ENCODE results near the gene AIFM3. TPM values are rescaled to one million over a fixed set of nuclear protein-coding genes. Genes with fewer than 3 reads are reported as not detected.

The AIFM3 gene
- total RNA-seq, 1 experiment from 2014 or later: 7.4 TPM

DNA sequence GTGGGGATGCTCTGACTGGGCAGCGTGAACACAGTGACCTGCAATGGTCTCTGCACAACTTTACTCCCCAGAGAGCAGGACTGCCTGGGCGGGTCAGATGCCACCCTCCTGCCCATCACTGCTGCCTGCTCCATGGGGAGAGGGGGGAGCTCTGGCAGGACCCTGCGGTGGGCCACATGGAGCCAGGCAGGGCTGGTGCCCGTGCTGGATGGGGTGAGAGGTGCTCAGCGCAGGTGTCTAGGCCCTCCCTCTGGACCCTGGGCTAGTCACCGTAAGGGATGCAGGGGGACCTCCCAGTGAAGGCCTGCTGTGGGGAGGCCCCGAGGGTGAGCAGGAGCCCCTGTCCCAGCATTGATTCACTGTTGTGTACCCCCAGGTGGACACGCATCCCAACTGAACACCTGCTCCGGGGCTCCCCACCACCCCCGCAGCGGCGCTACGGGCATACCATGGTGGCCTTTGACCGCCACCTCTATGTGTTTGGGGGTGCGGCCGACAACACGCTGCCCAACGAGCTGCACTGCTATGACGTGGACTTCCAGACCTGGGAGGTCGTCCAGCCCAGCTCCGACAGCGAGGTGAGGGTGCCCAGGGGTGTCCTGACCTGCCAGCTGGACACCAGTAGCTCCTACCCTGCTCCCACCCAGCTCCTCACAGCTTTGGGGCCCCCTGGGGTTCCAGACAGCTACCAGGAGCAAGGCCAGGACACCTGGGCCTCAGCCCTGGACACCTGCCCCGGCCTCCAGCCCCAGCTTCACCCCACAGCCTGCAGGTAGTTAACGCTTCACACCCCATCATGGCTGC lies 24.4 kb downstream of the AIFM3 start:
- no peaks in the 10 kb centered on the region for H3F3A ChIP-seq (ENCODE audit: insufficient read depth, low read depth)
- no peak overlapping the region for H3K4me2 ChIP-seq
- H3K9me3 ChIP-seq (ENCODE audit: insufficient read depth, low read depth): no peaks in the 10 kb centered on the region
- H3K27me3 ChIP-seq (ENCODE audit: insufficient read depth, low read depth): no peaks in the 10 kb centered on the region
- no peaks in the 10 kb centered on the region for H4K20me1 ChIP-seq (ENCODE audit: insufficient read depth)
- H3K79me2 ChIP-seq (ENCODE audit: low read depth): no peaks in the 10 kb centered on the region
- H3K4me1 ChIP-seq (replicated peaks; ENCODE audit: insufficient read depth): no peaks in the 10 kb centered on the region
- DNase-seq: no peak
- H3K27ac ChIP-seq: no peak overlapping the region
- intact Hi-C loops (cut with micrococcal nuclease; ENCODE audit: unreplicated experiment): no loop called here
- H2AFZ ChIP-seq: no peak overlapping the region
- TF ChIP-seq, protein P1, sequence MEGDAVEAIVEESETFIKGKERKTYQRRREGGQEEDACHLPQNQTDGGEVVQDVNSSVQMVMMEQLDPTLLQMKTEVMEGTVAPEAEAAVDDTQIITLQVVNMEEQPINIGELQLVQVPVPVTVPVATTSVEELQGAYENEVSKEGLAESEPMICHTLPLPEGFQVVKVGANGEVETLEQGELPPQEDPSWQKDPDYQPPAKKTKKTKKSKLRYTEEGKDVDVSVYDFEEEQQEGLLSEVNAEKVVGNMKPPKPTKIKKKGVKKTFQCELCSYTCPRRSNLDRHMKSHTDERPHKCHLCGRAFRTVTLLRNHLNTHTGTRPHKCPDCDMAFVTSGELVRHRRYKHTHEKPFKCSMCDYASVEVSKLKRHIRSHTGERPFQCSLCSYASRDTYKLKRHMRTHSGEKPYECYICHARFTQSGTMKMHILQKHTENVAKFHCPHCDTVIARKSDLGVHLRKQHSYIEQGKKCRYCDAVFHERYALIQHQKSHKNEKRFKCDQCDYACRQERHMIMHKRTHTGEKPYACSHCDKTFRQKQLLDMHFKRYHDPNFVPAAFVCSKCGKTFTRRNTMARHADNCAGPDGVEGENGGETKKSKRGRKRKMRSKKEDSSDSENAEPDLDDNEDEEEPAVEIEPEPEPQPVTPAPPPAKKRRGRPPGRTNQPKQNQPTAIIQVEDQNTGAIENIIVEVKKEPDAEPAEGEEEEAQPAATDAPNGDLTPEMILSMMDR (conservative IDR thresholded peaks at IDR 0.05): no peak
- no peak for TF ChIP-seq EZH2 (IDR thresholded peaks at IDR 0.05; ENCODE audit: low read depth)
- H3K4me3 ChIP-seq: no peak overlapping the region
- H3K36me3 ChIP-seq (ENCODE audit: low read depth): no peaks in the 10 kb centered on the region
- ChIA-PET CTCF (no interaction called here), POLR2A (ENCODE audit: unreplicated experiment) (no interaction called here)
- H3K9me2 ChIP-seq (ENCODE audit: insufficient read depth): no peaks in the 10 kb centered on the region
- BruUV-seq (replicated peaks): no TSS peak

DNA sequence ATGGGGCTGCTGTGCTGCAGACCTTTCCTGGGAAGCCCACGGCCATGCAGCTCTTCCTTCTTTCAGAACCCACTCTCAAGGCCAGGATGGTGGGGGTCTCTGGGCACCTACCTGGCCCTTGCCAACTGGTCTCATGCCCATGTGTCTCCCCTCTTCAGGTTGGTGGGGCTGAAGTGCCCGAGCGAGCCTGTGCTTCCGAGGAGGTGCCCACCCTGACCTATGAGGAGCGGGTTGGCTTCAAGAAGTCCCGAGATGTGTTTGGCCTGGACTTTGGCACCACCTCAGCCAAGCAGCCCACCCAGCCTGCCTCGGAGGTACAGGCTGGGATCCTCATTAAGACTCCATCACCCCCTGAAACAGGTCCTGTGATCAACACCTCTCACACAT lies 25.0 kb downstream of the AIFM3 start:
- H2AFZ ChIP-seq: no peak overlapping the region
- no peaks in the 10 kb centered on the region for H3K9me3 ChIP-seq (ENCODE audit: insufficient read depth, low read depth)
- no peak for DNase-seq
- H3K4me3 ChIP-seq: no peak overlapping the region
- no peaks in the 10 kb centered on the region for H3K9me2 ChIP-seq (ENCODE audit: insufficient read depth)
- H3K79me2 ChIP-seq (ENCODE audit: low read depth): no peaks in the 10 kb centered on the region
- no peaks in the 10 kb centered on the region for H3F3A ChIP-seq (ENCODE audit: insufficient read depth, low read depth)
- no peaks in the 10 kb centered on the region for H4K20me1 ChIP-seq (ENCODE audit: insufficient read depth)
- TF ChIP-seq EZH2 (IDR thresholded peaks at IDR 0.05; ENCODE audit: low read depth): no peak
- TF ChIP-seq, protein P1 (conservative IDR thresholded peaks at IDR 0.05): no peak
- ChIA-PET CTCF (no interaction called here), POLR2A (ENCODE audit: unreplicated experiment) (no interaction called here)
- H3K27me3 ChIP-seq (ENCODE audit: insufficient read depth, low read depth): no peaks in the 10 kb centered on the region
- intact Hi-C loops (cut with micrococcal nuclease; ENCODE audit: unreplicated experiment): no loop called here
- no TSS peak for BruUV-seq (replicated peaks)
- no peak overlapping the region for H3K4me2 ChIP-seq
- no peaks in the 10 kb centered on the region for H3K4me1 ChIP-seq (replicated peaks; ENCODE audit: insufficient read depth)
- H3K36me3 ChIP-seq (ENCODE audit: low read depth): no peaks in the 10 kb centered on the region
- no peak overlapping the region for H3K27ac ChIP-seq

DNA sequence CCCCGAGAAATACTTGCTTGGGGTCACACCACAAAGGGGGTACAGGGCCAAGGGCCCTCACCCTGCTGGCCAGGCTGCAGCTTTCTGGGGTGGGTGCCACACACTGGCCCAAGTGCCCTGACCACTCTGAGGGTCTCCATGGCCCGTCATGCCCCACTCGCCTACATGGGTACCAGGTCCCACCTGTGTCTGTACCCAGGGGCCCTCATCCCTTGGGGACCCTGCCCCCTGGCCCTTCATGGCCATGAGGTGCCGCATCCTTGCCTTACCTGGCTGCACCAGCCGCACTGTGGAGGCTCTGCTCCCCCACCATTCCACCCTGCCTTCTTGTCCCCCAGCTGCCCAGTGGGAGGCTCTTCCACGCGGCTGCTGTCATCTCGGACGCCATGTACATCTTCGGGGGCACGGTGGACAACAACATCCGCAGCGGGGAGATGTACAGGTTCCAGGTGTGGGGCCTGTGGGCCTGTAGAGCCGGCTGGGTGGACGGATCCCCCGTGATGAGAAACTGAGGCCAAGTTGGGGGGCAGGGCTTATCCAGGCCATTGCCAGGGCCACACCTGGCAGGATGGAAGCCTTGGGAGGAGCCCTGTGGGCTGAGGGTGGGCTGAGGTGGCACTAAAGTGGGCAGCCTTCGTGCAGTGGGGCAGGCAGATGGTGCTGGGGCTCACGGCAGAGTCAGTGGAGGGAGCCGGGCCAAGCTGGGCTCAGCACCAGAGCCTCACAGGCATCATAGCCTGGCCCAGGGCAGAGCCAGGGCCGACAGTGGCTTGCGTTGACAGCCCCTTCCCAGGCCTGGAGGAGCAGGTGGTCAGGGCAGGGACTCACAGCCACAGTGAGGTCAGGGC lies 25.6 kb downstream of the AIFM3 start:
- no peaks in the 10 kb centered on the region for H3K79me2 ChIP-seq (ENCODE audit: low read depth)
- H4K20me1 ChIP-seq (ENCODE audit: insufficient read depth): no peaks in the 10 kb centered on the region
- no peak overlapping the region for H3K4me3 ChIP-seq
- H3K36me3 ChIP-seq (ENCODE audit: low read depth): no peaks in the 10 kb centered on the region
- no peak for DNase-seq
- no peaks in the 10 kb centered on the region for H3K27me3 ChIP-seq (ENCODE audit: insufficient read depth, low read depth)
- no peaks in the 10 kb centered on the region for H3K9me3 ChIP-seq (ENCODE audit: insufficient read depth, low read depth)
- H3K4me2 ChIP-seq: no peak overlapping the region
- TF ChIP-seq EZH2 (IDR thresholded peaks at IDR 0.05; ENCODE audit: low read depth): no peak
- ChIA-PET CTCF (no interaction called here), POLR2A (ENCODE audit: unreplicated experiment) (no interaction called here)
- H3K27ac ChIP-seq: no peak overlapping the region
- no peaks in the 10 kb centered on the region for H3K4me1 ChIP-seq (replicated peaks; ENCODE audit: insufficient read depth)
- no peaks in the 10 kb centered on the region for H3F3A ChIP-seq (ENCODE audit: insufficient read depth, low read depth)
- no peak overlapping the region for H2AFZ ChIP-seq
- no TSS peak for BruUV-seq (replicated peaks)
- intact Hi-C loops (cut with micrococcal nuclease; ENCODE audit: unreplicated experiment): no loop called here
- no peaks in the 10 kb centered on the region for H3K9me2 ChIP-seq (ENCODE audit: insufficient read depth)

All from PC-9 (cell line).